Right atrium auricular region (tissue), 2 donors: ENCODE data around the gene TPRX1. TPM values are rescaled to one million over a fixed set of nuclear protein-coding genes. Genes with fewer than 3 reads are reported as not detected.

ENCODE experiments used
- DNase-seq: peaks from one replicate; pipeline ENCODE4 v3.0.0-alpha.2; 2019; ENCODE audit warnings: low spot score
- H3K27ac ChIP-seq, 2 donors: fragments of 200-600 bp; sonication (generic); 1 replicate in 1 of 2; 2 replicates in 1 of 2; pipeline ENCODE4 v1.5.1; 2016 to 2019
- H3K27me3 ChIP-seq, 2 donors: fragments of 200-600 bp; sonication (generic); one replicate each; pipeline versions ENCODE4 v1.5.1 to v1.6.0; 2017 to 2019
- H3K36me3 ChIP-seq: fragments of 200-600 bp; sonication (generic); one replicate; pipeline ENCODE4 v1.5.1; 2016
- H3K4me1 ChIP-seq, 2 donors: fragments of 200-600 bp; sonication (generic); one replicate each; pipeline versions ENCODE4 v1.5.1 to v1.6.0; 2017 to 2019
- H3K4me3 ChIP-seq, 2 donors: fragments of 200-600 bp; sonication (generic); 1 replicate in 1 of 2; 2 replicates in 1 of 2; pipeline ENCODE4 v1.5.1; 2017 to 2019; ENCODE audit warnings: mild to moderate bottlenecking in 1 of 2, moderate library complexity in 1 of 2
- H3K9me3 ChIP-seq, 2 donors: fragments of 200-600 bp; sonication (generic); one replicate each; pipeline ENCODE4 v1.5.1; 2019
- total RNA-seq, 2 donors: library from RNA; depleted of rRNA; stranded (reverse); fragments of >200 nt; gene quantifications; one replicate each; pipeline ENCODE4 v1.1.0, GENCODE V29; 2016
- TF ChIP-seq, protein P1 (sequence below), 2 donors: fragments of 200-600 bp; sonication (generic); IDR thresholded peaks; one replicate each; pipeline ENCODE4 v1.5.1; 2019; ENCODE audit warnings: antibody characterized with exemption in 2 of 2

TPRX1 gene
- total RNA-seq, 2 donors from 2014 or later, result not detected

DNA sequence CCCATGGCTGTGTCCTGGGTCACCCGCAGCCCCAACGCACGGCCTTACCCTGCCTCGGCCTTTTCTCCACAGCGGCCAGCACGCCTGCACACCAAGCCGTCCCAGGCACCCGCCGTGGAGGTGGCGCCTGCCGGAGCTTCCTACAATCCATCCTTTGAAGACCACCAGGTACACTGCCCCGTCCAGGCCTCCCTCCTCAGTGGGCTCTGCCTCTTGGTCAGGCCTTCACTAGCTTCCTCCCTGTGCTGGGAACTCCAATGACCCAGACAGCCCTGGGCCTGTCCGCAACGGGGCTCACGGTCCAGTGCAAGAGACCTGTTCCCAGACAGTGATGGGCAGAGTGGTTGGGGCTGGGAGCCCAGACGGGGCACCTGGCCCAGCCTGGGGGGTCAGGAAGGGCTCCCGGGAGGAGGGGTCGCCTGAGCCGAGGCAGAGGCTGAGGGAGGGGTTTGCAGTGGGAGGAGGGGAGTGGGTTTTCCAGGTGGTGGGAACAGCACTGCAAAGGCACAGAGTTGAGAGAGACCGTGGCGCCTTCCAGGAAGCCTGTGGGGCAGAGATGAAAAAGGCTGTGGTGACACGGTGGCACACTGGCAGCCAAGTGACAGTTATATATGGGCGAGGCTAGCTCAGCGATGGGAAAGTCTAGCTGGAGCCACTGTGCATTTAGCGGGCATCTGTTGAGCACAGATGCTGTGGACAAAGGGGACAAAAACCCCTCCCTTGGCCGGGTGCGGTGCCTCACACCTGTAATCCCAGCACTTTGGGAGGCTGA, 51.7 kb downstream of the TPRX1 start:
- peaks cover 98% of the 10 kb centered on the region for H3K36me3 ChIP-seq
- no peaks in the 10 kb centered on the region for H3K27me3 ChIP-seq
- no peak overlapping the region for H3K4me3 ChIP-seq
- DNase-seq, result no peak
- H3K27ac ChIP-seq, result no peak overlapping the region
- TF ChIP-seq, protein P1, sequence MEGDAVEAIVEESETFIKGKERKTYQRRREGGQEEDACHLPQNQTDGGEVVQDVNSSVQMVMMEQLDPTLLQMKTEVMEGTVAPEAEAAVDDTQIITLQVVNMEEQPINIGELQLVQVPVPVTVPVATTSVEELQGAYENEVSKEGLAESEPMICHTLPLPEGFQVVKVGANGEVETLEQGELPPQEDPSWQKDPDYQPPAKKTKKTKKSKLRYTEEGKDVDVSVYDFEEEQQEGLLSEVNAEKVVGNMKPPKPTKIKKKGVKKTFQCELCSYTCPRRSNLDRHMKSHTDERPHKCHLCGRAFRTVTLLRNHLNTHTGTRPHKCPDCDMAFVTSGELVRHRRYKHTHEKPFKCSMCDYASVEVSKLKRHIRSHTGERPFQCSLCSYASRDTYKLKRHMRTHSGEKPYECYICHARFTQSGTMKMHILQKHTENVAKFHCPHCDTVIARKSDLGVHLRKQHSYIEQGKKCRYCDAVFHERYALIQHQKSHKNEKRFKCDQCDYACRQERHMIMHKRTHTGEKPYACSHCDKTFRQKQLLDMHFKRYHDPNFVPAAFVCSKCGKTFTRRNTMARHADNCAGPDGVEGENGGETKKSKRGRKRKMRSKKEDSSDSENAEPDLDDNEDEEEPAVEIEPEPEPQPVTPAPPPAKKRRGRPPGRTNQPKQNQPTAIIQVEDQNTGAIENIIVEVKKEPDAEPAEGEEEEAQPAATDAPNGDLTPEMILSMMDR (IDR thresholded peaks at IDR 0.05), result no peak
- H3K4me1 ChIP-seq, result peaks cover 0 to 6% of the 10 kb centered on the region in 2 donors
- H3K9me3 ChIP-seq, result no peaks in the 10 kb centered on the region

Other genes starting within 250 kb of the TPRX1 start
- under 1 TPM in 1 of 2 donors, not detected in 1; 0.20 TPM for gene ZNF541, start 231.4 kb downstream of the TPRX1 start, total RNA-seq
- gene BICRA, start 195.4 kb downstream of the TPRX1 start, total RNA-seq, result 10 to 100 TPM in 1 of 2 donors, 1 to 10 TPM in 1; 7.0 to 12.6 TPM
- 10 to 100 TPM; 44.9 to 70.3 TPM for gene EHD2, start 91.1 kb downstream of the TPRX1 start, total RNA-seq
- gene NOP53, start 59.0 kb downstream of the TPRX1 start, total RNA-seq, result 100 to 1,000 TPM; 143 to 243 TPM
- 1,000 to 10,000 TPM; 1,458 to 1,507 TPM for gene SELENOW, start 25.8 kb downstream of the TPRX1 start, total RNA-seq
- not detected for gene CRX, start 17.4 kb upstream of the TPRX1 start, total RNA-seq
- not detected for gene TPRX2, start 54.7 kb upstream of the TPRX1 start, total RNA-seq
- not detected for gene SULT2A1, start 81.8 kb upstream of the TPRX1 start, total RNA-seq
- not detected for gene BSPH1, start 187.6 kb upstream of the TPRX1 start, total RNA-seq
- gene ELSPBP1, start 190.1 kb upstream of the TPRX1 start, total RNA-seq, result not detected
- gene CABP5, start 239.5 kb upstream of the TPRX1 start, total RNA-seq, result not detected